Smooth muscle cell (in vitro differentiated cells): Measurements from ENCODE around the gene ETV6. TPM values are rescaled to one million over a fixed set of nuclear protein-coding genes. Genes with fewer than 3 reads are reported as not detected.

ENCODE experiments used
- DNase-seq: peaks from one replicate; lab custom pipeline; 2025; ENCODE audit not compliant: unreplicated experiment; lab: John Stamatoyannopoulos, UW
- H2AFZ ChIP-seq: fragments of 200-600 bp; sonication (generic); 2 replicates; pipeline ENCODE4 v1.6.0; 2016; ENCODE audit warnings: antibody characterized with exemption, low read depth, mild to moderate bottlenecking
- H3F3A ChIP-seq: fragments of 200-600 bp; sonication (generic); 2 replicates; pipeline ENCODE4 v1.6.0; 2017; ENCODE audit warnings: antibody characterized with exemption, low read depth
- H3K27ac ChIP-seq: fragments of 200-600 bp; sonication (generic); 2 replicates; pipeline ENCODE4 v1.5.1; 2016; ENCODE audit warnings: low read depth, mild to moderate bottlenecking
- H3K27me3 ChIP-seq: fragments of 200-600 bp; sonication (generic); 2 replicates; pipeline ENCODE4 v1.6.1; 2016; ENCODE audit warnings: low read depth, mild to moderate bottlenecking
- H3K36me3 ChIP-seq: fragments of 200-600 bp; sonication (generic); 2 replicates; pipeline ENCODE4 v1.5.1; 2016; ENCODE audit warnings: low read depth
- H3K4me1 ChIP-seq: fragments of 200-600 bp; sonication (generic); 2 replicates; pipeline ENCODE4 v1.5.1; 2016; ENCODE audit warnings: low read depth
- H3K4me2 ChIP-seq: fragments of 200-600 bp; sonication (generic); 2 replicates; pipeline ENCODE4 v1.6.0; 2016; ENCODE audit warnings: mild to moderate bottlenecking
- H3K4me3 ChIP-seq: fragments of 200-600 bp; sonication (generic); 2 replicates; pipeline ENCODE4 v1.5.1; 2016; ENCODE audit warnings: mild to moderate bottlenecking
- H3K79me2 ChIP-seq: fragments of 200-600 bp; sonication (generic); 2 replicates; pipeline ENCODE4 v1.6.0; 2016; ENCODE audit warnings: low read depth, mild to moderate bottlenecking
- H3K9ac ChIP-seq: fragments of 200-600 bp; sonication (generic); 2 replicates; pipeline ENCODE4 v1.6.0; 2016; ENCODE audit warnings: low read depth
- H3K9me3 ChIP-seq: fragments of 200-600 bp; sonication (generic); replicated peaks from 2 replicates; pipeline ENCODE4 v1.5.1; 2016; ENCODE audit warnings: low read depth
- H4K20me1 ChIP-seq: fragments of 200-600 bp; sonication (generic); 2 replicates; pipeline ENCODE4 v1.6.0; 2016; ENCODE audit warnings: low read depth
- WGBS: methylation state at CpG from one replicate; pipeline ENCODE4 v1.1.7; 2016; ENCODE audit warnings: low lambda C conversion rate; 5-methylcytosine and 5-hydroxymethylcytosine counted together
- polyA plus RNA-seq: library from polyadenylated mRNA; unstranded; fragments of >200 nt; fragmentation: Nextera tagmentation; extraction: Ambion mirVana; gene quantifications from 2 replicates; pipeline ENCODE4 v1.2.1, GENCODE V29; 2016
- total RNA-seq: library from RNA; depleted of rRNA; stranded (reverse); fragments of >200 nt; gene quantifications from 2 replicates; pipeline ENCODE4 v1.2.3, GENCODE V29; 2014
- TF ChIP-seq, protein P1 (sequence below): fragments of 200-600 bp; sonication (generic); IDR thresholded peaks from 2 replicates; pipeline ENCODE4 v1.5.1; 2017; ENCODE audit warnings: borderline replicate concordance, mild to moderate bottlenecking, antibody characterized with exemption; ENCODE audit not compliant: insufficient read depth, poor library complexity, severe bottlenecking

ETV6 gene
- total and polyA plus RNA-seq, 2 experiments from 2014 or later: 11.5 to 23.8 TPM

DNA sequence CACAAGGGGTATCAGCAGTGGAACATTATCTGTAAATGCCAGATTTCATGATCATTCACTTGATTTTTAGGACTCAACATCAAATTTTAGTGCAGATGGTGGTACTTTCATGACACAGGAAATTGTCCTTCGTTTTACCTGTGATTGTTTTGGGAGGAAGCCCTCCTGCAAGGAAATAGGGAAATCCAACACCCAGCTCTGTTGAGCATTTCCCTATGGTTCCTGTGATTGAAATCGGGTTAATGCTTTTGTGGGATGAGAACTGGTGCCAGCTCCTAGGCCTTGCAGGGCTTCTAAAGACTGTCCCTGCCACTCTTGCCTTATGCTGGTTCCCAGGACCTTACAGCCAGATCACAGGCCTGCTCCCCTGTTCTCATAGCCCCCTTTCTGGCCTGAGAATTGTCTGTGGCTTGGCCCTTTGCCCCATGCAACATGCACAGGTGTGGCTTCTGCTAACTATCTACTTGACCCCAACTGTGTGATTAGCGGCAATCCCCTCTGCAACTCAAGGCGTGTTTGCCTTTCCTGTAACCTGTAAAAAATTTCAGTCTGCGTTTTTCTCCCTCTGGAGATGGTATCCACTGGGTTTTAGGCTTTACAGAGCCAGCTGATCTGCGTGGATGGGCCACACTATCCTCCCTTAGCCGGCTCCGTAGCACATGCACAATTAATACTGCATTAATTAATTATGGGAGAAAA, 112.5 kb downstream of the ETV6 start:
- Histone ChIP-seq H3K27me3 (no peaks in the 10 kb centered on the region), H3K9ac (no peak overlapping the region), H3K79me2 (peaks cover 39% of the 10 kb centered on the region), H3K4me1 (peaks cover 55% of the 10 kb centered on the region), H3F3A (peaks cover 47% of the 10 kb centered on the region), H2AFZ (no peak overlapping the region), H4K20me1 (no peaks in the 10 kb centered on the region), H3K36me3 (no peaks in the 10 kb centered on the region), H3K4me2 (no peak overlapping the region), H3K27ac (peak overlapping the region; percentile 81), H3K9me3 (no peaks in the 10 kb centered on the region), H3K4me3 (no peak overlapping the region)
- DNase-seq: no peak
- WGBS: 90% methylated on average over 8 of the region's 8 CpGs
- TF ChIP-seq, protein P1, sequence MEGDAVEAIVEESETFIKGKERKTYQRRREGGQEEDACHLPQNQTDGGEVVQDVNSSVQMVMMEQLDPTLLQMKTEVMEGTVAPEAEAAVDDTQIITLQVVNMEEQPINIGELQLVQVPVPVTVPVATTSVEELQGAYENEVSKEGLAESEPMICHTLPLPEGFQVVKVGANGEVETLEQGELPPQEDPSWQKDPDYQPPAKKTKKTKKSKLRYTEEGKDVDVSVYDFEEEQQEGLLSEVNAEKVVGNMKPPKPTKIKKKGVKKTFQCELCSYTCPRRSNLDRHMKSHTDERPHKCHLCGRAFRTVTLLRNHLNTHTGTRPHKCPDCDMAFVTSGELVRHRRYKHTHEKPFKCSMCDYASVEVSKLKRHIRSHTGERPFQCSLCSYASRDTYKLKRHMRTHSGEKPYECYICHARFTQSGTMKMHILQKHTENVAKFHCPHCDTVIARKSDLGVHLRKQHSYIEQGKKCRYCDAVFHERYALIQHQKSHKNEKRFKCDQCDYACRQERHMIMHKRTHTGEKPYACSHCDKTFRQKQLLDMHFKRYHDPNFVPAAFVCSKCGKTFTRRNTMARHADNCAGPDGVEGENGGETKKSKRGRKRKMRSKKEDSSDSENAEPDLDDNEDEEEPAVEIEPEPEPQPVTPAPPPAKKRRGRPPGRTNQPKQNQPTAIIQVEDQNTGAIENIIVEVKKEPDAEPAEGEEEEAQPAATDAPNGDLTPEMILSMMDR: no peak

DNA sequence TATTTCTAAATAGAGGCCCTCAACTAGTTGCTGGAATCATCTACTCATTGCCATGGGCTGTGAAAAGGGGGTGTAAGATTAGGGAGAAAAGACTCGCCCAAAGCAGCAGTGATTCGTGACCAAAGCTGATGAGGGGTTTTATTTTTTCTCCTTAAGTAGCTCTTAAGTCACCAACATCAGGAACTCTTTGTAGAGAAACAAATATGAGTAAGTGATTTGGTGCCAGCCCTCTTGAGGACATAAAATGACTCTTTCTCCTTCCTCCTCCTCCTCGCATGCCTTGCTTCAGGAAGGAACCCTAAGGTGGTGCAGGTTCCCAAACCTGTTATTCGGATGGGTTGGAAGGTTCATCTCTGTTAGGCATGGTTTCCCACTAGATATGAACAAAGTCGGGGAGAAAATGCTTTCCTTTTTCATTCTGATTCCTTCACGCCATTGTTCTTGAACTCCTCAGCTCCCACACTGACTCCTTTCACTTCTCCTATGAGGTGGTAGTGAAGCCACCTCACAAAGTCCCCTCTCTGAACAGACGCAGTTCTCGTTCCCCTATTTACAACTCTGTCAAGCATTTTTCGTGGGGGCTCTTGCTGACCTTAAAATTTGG, 113.4 kb downstream of the ETV6 start:
- H3K27ac ChIP-seq: peak overlapping the region; percentile 81
- H3K36me3 ChIP-seq: no peaks in the 10 kb centered on the region
- no peaks in the 10 kb centered on the region for H3K27me3 ChIP-seq
- WGBS: 84% methylated on average over 9 of the region's 9 CpGs
- peaks cover 53% of the 10 kb centered on the region for H3F3A ChIP-seq
- no peaks in the 10 kb centered on the region for H3K9me3 ChIP-seq
- H3K4me1 ChIP-seq: peaks cover 54% of the 10 kb centered on the region
- peak overlapping the region; percentile 76 for H3K4me2 ChIP-seq
- peaks cover 39% of the 10 kb centered on the region for H3K79me2 ChIP-seq
- H2AFZ ChIP-seq: no peak overlapping the region
- TF ChIP-seq, protein P1: no peak
- no peak for DNase-seq
- H3K4me3 ChIP-seq: no peak overlapping the region
- peak overlapping the region; percentile 25 for H3K9ac ChIP-seq
- H4K20me1 ChIP-seq: no peaks in the 10 kb centered on the region

DNA sequence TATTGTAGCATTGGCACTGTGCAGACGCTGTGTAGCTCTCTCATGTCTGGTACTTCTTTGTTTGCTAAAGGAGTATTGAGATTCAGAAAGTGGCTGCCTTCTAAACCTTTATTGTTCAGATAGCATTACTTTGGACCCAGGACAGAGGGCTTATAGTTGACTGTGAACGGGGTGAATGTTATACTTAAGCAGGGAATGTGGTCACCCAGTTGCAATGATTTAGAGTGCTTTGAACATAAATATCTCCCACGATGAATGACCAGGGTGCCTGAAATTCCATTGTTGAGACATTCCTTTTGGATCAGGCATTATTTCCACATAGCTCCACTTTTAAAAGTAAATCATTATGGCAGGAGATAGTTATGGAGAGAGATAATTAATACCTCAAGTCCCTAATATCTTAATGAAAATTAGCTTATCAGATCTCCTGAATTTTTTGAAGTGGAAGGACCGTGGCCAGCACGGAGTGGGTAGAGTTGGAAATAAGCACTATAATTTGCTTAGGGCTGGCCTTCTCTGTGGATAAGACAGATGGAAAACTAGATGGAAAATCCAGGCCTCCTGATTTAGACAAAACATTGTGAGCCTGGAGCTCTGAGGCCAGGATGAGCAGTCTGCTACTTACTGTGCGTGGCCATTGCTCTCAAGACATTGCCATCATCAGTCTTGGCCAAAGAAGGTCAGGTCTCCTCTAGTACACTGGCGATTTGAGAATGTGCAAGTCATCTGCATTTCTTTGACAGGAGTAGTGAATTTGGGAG, 114.5 kb downstream of the ETV6 start:
- Histone ChIP-seq H3F3A (peaks cover 49% of the 10 kb centered on the region), H3K9ac (peak overlapping the region; percentile 25), H3K9me3 (no peaks in the 10 kb centered on the region), H3K27me3 (no peaks in the 10 kb centered on the region), H3K4me2 (peak overlapping the region; percentile 76), H2AFZ (no peak overlapping the region), H3K79me2 (peaks cover 46% of the 10 kb centered on the region), H3K4me1 (peaks cover 43% of the 10 kb centered on the region), H3K27ac (peak overlapping the region; percentile 81), H3K4me3 (no peak overlapping the region), H3K36me3 (no peaks in the 10 kb centered on the region), H4K20me1 (no peaks in the 10 kb centered on the region)
- TF ChIP-seq, protein P1: no peak
- DNase-seq: no peak
- WGBS: 45% methylated on average over 7 of the region's 7 CpGs
